Measurements from ENCODE around the gene NKX6-2.

The NKX6-2 gene

DNA sequence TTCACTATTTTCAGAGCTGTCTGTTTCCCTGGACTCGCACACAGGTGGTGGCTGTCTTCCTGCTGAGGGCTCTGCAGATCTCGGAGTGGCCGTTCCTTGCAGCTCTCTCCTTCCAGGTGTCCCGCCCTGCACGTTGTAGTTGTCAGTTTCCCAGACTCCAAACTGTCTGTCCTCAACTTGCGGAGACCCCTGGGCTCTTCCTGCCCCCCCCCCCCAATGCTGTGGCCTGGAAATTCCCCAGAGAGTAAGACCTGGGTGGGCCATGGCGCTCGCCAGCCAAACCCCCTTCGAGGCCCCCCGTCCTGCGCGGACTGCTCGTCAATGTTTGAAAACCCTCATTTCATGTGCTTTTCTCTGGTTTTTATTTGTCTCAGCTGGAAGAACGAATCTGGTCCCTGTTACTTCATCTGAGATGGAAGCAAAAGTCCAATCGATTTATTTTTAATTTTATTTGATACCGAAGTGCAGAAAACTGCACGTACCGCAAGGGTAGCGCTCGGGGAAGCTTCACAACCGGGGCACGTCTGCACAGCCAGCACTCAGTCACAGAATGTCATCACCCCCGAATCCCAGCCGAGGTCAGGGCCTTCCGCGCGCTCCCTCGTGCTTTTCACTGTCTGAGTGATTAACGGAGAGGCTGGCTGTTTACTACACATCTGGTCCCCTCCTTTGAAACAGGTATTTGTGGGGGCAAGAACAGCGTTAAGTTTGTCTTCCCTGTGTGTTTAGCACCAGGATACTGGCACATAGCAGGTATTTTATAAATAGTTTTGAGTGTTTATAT is 46.4 kb upstream of the NKX6-2 start:
- H3K4me3 ChIP-seq (ENCODE audit: low read depth, low read length), result no peak overlapping the region
- H3K9ac ChIP-seq, result no peak overlapping the region
- H3K79me2 ChIP-seq, result no peaks in the 10 kb centered on the region
- TF ChIP-seq, protein P1, sequence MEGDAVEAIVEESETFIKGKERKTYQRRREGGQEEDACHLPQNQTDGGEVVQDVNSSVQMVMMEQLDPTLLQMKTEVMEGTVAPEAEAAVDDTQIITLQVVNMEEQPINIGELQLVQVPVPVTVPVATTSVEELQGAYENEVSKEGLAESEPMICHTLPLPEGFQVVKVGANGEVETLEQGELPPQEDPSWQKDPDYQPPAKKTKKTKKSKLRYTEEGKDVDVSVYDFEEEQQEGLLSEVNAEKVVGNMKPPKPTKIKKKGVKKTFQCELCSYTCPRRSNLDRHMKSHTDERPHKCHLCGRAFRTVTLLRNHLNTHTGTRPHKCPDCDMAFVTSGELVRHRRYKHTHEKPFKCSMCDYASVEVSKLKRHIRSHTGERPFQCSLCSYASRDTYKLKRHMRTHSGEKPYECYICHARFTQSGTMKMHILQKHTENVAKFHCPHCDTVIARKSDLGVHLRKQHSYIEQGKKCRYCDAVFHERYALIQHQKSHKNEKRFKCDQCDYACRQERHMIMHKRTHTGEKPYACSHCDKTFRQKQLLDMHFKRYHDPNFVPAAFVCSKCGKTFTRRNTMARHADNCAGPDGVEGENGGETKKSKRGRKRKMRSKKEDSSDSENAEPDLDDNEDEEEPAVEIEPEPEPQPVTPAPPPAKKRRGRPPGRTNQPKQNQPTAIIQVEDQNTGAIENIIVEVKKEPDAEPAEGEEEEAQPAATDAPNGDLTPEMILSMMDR (IDR thresholded peaks at IDR 0.05), result no peak
- H3K27me3 ChIP-seq (ENCODE audit: control insufficient read depth, insufficient read depth, low read length), result peaks cover 5% of the 10 kb centered on the region
- no peak overlapping the region for H2AFZ ChIP-seq
- H3K4me2 ChIP-seq (ENCODE audit: low read length), result no peak overlapping the region
- no peaks in the 10 kb centered on the region for H3K36me3 ChIP-seq (ENCODE audit: control insufficient read depth, insufficient read depth, low read length)
- H3K9me3 ChIP-seq (ENCODE audit: control insufficient read depth, low read length), result no peaks in the 10 kb centered on the region
- H3K27ac ChIP-seq, result no peak overlapping the region
- no peaks in the 10 kb centered on the region for H3K4me1 ChIP-seq

DNA sequence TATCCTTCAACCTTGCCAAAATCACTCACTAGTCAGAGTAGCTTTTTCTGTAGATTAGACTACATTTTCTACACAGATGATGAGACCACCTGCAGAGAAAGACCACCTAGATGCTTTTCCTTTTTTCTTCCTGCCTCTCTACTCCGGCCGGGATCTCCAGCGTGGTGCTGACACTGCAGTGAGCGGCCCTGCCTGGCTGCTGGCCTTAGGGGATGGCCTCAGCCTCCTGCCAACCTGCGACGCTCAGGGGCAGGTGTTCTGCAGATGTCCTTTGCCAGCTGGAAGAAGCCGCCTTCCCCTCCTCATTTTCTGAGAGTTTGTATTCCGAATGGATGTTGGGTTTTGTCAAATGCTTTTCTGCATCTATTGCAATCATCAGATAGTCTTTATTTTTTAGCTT is 43.5 kb upstream of the NKX6-2 start:
- Histone ChIP-seq H2AFZ (no peak overlapping the region), H3K36me3 (ENCODE audit: control insufficient read depth, insufficient read depth, low read length) (no peaks in the 10 kb centered on the region), H3K79me2 (no peaks in the 10 kb centered on the region), H3K4me3 (ENCODE audit: low read depth, low read length) (no peak overlapping the region), H3K4me1 (no peaks in the 10 kb centered on the region), H3K27me3 (ENCODE audit: control insufficient read depth, insufficient read depth, low read length) (no peaks in the 10 kb centered on the region), H3K9ac (no peak overlapping the region), H3K9me3 (ENCODE audit: control insufficient read depth, low read length) (no peaks in the 10 kb centered on the region), H3K27ac (no peak overlapping the region), H3K4me2 (ENCODE audit: low read length) (no peak overlapping the region)
- TF ChIP-seq, protein P1 (IDR thresholded peaks at IDR 0.05), result no peak

DNA sequence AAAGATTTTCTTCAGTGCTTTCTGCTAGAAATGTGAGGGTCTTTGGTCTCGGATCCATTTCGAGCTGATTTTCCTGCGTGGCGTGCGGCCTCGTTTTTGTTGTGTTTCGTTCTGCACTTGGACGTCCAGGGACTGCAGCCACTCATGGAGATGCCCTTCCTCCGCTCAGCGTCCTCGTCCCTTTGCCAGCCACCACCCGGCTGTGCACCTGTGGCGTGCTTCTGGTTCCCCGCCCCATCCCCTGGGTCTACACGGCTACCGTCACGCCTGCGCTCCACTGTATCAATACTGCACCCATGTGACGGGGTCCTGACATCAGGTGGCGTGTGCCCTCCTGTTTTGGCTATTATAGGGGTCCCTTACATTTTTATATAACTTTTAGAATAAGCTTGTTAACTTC is 42.7 kb upstream of the NKX6-2 start:
- TF ChIP-seq, protein P1 (IDR thresholded peaks at IDR 0.05), result no peak
- H3K79me2 ChIP-seq, result no peaks in the 10 kb centered on the region

DNA sequence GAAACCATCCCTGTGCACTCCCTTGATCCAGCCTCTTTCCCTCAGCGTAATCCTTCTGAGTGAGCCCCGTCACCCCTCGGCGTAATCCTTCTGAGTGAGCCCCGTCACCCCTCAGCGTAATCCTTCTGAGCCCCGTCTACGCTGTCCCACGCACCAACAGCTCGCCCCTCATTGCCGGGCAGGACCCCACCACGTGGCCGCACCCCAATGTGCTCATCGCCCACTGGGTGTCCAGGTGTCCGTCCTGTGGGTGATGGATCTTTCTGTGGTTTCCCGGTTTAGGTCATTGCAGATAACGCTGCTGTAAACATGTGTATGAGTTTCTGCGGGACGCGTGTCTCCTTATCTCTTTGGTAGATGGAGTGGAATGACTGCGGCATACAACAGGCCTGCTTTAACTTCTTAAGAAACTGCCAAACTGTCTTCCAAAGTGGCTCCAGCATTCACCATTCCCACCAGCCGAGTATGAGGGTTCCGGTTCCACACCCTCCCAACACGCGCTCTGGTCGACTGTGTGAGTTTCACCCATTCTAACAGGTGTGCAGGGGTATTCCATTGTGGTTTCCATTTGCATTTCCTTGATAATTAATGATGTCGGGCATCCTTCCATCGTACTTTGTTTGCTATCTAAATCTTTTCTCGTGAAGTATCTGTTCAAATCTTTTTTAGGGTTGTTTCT is 42.1 kb upstream of the NKX6-2 start:
- H3K79me2 ChIP-seq, result no peaks in the 10 kb centered on the region
- TF ChIP-seq, protein P1 (IDR thresholded peaks at IDR 0.05), result no peak
- no peak overlapping the region for H3K9ac ChIP-seq
- no peaks in the 10 kb centered on the region for H3K4me1 ChIP-seq
- H3K27ac ChIP-seq, result no peak overlapping the region
- H3K4me3 ChIP-seq (ENCODE audit: low read depth, low read length), result no peak overlapping the region
- H3K36me3 ChIP-seq (ENCODE audit: control insufficient read depth, insufficient read depth, low read length), result no peaks in the 10 kb centered on the region
- H3K9me3 ChIP-seq (ENCODE audit: control insufficient read depth, low read length), result no peaks in the 10 kb centered on the region
- H2AFZ ChIP-seq, result no peak overlapping the region
- H3K27me3 ChIP-seq (ENCODE audit: control insufficient read depth, insufficient read depth, low read length), result no peaks in the 10 kb centered on the region
- H3K4me2 ChIP-seq (ENCODE audit: low read length), result no peak overlapping the region

More for the DNA sequence above, 42.7 kb upstream of the NKX6-2 start:
- H3K9ac ChIP-seq, result no peak overlapping the region
- no peaks in the 10 kb centered on the region for H3K27me3 ChIP-seq (ENCODE audit: control insufficient read depth, insufficient read depth, low read length)
- no peaks in the 10 kb centered on the region for H3K9me3 ChIP-seq (ENCODE audit: control insufficient read depth, low read length)
- no peak overlapping the region for H3K4me2 ChIP-seq (ENCODE audit: low read length)
- no peak overlapping the region for H3K4me3 ChIP-seq (ENCODE audit: low read depth, low read length)
- H3K36me3 ChIP-seq (ENCODE audit: control insufficient read depth, insufficient read depth, low read length), result no peaks in the 10 kb centered on the region
- no peaks in the 10 kb centered on the region for H3K4me1 ChIP-seq
- no peak overlapping the region for H3K27ac ChIP-seq
- H2AFZ ChIP-seq, result no peak overlapping the region

Data from parathyroid adenoma (tissue), 2 donors.